Endodermal cell (in vitro differentiated cells): ENCODE measurements around the gene CDC16. TPM values are rescaled to one million over a fixed set of nuclear protein-coding genes. Genes with fewer than 3 reads are reported as not detected.

ENCODE experiments used
- DNase-seq: peaks from one replicate; pipeline ENCODE4 v3.0.0-alpha.2; 2017
- H3K27ac ChIP-seq: 2 replicates; pipeline ENCODE4 v1.5.1; 2013; ENCODE audit warnings: mild to moderate bottlenecking, low read depth, low read length, moderate library complexity
- H3K27me3 ChIP-seq: 2 replicates; pipeline ENCODE4 v1.6.1; 2013; ENCODE audit warnings: mild to moderate bottlenecking, low read length, moderate library complexity; ENCODE audit not compliant: insufficient read depth, control insufficient read depth, poor library complexity, severe bottlenecking
- H3K36me3 ChIP-seq: 2 replicates; pipeline ENCODE4 v1.7.0; 2013; ENCODE audit warnings: mild to moderate bottlenecking, low read length, moderate library complexity; ENCODE audit not compliant: control insufficient read depth, insufficient read depth
- H3K4me1 ChIP-seq: one replicate; pipeline ENCODE4 v1.7.0; 2013; ENCODE audit warnings: low read length; ENCODE audit not compliant: control insufficient read depth, insufficient read depth
- H3K4me3 ChIP-seq: 2 replicates; pipeline ENCODE4 v1.5.1; 2013; ENCODE audit warnings: mild to moderate bottlenecking, low read length, moderate library complexity
- H3K9ac ChIP-seq: 2 replicates; pipeline ENCODE4 v1.6.1; 2013; ENCODE audit warnings: mild to moderate bottlenecking, low read length, moderate library complexity; ENCODE audit not compliant: poor library complexity, severe bottlenecking; ENCODE audit errors: extremely low read depth
- H3K9me3 ChIP-seq: 2 replicates; pipeline ENCODE4 v1.6.1; 2013; ENCODE audit warnings: mild to moderate bottlenecking, low read length, moderate library complexity; ENCODE audit not compliant: control insufficient read depth
- H3K27ac Mint-ChIP-seq: 2 replicates; pipeline ENCODE4 v1.8.0; 2020; ENCODE audit warnings: mixed read lengths
- H3K27me3 Mint-ChIP-seq: 2 replicates; pipeline ENCODE4 v1.8.0; 2021; ENCODE audit warnings: mild to moderate bottlenecking, mixed read lengths; ENCODE audit not compliant: insufficient read depth
- H3K36me3 Mint-ChIP-seq: 2 replicates; pipeline ENCODE4 v1.8.0; 2020; ENCODE audit warnings: low read depth, mixed read lengths
- H3K4me1 Mint-ChIP-seq: 2 replicates; pipeline ENCODE4 v1.8.0; 2020; ENCODE audit warnings: mixed read lengths
- H3K4me3 Mint-ChIP-seq: 2 replicates; pipeline ENCODE4 v1.8.0; 2020; ENCODE audit warnings: mild to moderate bottlenecking, moderate library complexity, mixed read lengths
- H3K9me3 Mint-ChIP-seq: 2 replicates; pipeline ENCODE4 v1.8.0; 2020; ENCODE audit warnings: mild to moderate bottlenecking, mixed read lengths
- WGBS, 2 experiments: methylation state at CpG; one replicate each; pipeline versions ENCODE4 v1.1.5 to v1.1.7; 2013; ENCODE audit warnings: missing lambda C conversion rate in 2 of 2, mixed read lengths in 1 of 2; ENCODE audit not compliant: insufficient coverage in 1 of 2, insufficient read length in 1 of 2; 5-methylcytosine and 5-hydroxymethylcytosine counted together
- total RNA-seq, 2 donors: library from RNA; stranded (reverse); fragmentation: NEBNext Ultra II Directional in 1 of 2; extraction: Animal tissue kit (Norgen Biotek cat#: 25700) in 1 of 2; gene quantifications; 2 replicates in 1 of 2; 3 replicates in 1 of 2; pipeline ENCODE4 v1.2.1, GENCODE V29; 2021
- TF ChIP-seq, protein P1 (sequence below): fragments of 200-600 bp; sonication (generic); conservative IDR thresholded peaks from 2 replicates; pipeline ENCODE4 v1.5.0; 2021; ENCODE audit warnings: antibody characterized with exemption, mild to moderate bottlenecking

The CDC16 gene
- total RNA-seq, 2 donors from 2014 or later = 89.7 to 90.8 TPM

- Mint-ChIP-seq H3K4me3 (no peak overlapping the region), H3K36me3 (no peaks in the 10 kb centered on the region), H3K9me3 (peaks cover 27% of the 10 kb centered on the region), H3K27me3 (no peaks in the 10 kb centered on the region), H3K27ac (no peak overlapping the region), H3K4me1 (peaks cover 11% of the 10 kb centered on the region)
- DNase-seq = no peak
- Histone ChIP-seq H3K9me3 (peaks cover 16% of the 10 kb centered on the region), H3K9ac (no peak overlapping the region), H3K4me3 (no peak overlapping the region), H3K27me3 (no peaks in the 10 kb centered on the region), H3K36me3 (no peaks in the 10 kb centered on the region), H3K4me1 (no peaks in the 10 kb centered on the region), H3K27ac (no peak overlapping the region)
- 84 to 87% methylated on average over 29 to 38 of the region's 42 CpGs for WGBS, 2 experiments
- TF ChIP-seq, protein P1, sequence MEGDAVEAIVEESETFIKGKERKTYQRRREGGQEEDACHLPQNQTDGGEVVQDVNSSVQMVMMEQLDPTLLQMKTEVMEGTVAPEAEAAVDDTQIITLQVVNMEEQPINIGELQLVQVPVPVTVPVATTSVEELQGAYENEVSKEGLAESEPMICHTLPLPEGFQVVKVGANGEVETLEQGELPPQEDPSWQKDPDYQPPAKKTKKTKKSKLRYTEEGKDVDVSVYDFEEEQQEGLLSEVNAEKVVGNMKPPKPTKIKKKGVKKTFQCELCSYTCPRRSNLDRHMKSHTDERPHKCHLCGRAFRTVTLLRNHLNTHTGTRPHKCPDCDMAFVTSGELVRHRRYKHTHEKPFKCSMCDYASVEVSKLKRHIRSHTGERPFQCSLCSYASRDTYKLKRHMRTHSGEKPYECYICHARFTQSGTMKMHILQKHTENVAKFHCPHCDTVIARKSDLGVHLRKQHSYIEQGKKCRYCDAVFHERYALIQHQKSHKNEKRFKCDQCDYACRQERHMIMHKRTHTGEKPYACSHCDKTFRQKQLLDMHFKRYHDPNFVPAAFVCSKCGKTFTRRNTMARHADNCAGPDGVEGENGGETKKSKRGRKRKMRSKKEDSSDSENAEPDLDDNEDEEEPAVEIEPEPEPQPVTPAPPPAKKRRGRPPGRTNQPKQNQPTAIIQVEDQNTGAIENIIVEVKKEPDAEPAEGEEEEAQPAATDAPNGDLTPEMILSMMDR = no peak
Observed at GRCh38 chr13:114199954-114200353, 34.7 kb upstream of the CDC16 start.

- Histone ChIP-seq H3K4me1 (no peaks in the 10 kb centered on the region), H3K4me3 (no peak overlapping the region), H3K36me3 (no peaks in the 10 kb centered on the region), H3K9ac (no peak overlapping the region), H3K27ac (no peak overlapping the region), H3K27me3 (no peaks in the 10 kb centered on the region), H3K9me3 (peaks cover 16% of the 10 kb centered on the region)
- H3K27me3 Mint-ChIP-seq = no peaks in the 10 kb centered on the region
- no peak for DNase-seq
- peaks cover 27% of the 10 kb centered on the region for H3K9me3 Mint-ChIP-seq
- peaks cover 11% of the 10 kb centered on the region for H3K4me1 Mint-ChIP-seq
- H3K36me3 Mint-ChIP-seq = no peaks in the 10 kb centered on the region
- TF ChIP-seq, protein P1 = no peak
- H3K27ac Mint-ChIP-seq = no peak overlapping the region
- H3K4me3 Mint-ChIP-seq = no peak overlapping the region
- 73 to 84% methylated on average over 18 of the region's 18 CpGs for WGBS, 2 experiments
Observed at GRCh38 chr13:114200399-114200911, 34.2 kb upstream of the CDC16 start.

DNA sequence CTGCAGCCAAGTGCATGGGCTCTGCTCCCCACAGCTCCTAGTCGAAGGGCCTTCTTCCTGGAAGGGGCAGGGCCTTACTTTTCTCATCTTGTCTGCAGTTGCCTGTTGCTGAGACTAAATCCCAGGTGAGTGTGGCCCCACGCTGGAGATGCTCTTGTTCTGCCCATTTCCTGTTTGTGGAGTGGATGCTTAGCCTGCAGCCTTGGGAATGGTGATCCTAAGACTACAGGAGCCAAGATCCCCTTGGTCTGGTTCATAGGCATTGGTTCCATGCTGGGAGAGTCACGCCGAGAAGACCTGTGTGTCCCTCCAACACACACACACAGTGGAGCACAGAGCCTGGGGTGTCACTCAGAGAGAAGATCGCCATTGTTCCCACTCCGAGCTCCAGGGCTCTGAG is 32.1 kb upstream of the CDC16 start:
- Mint-ChIP-seq H3K27ac (no peak overlapping the region), H3K27me3 (no peaks in the 10 kb centered on the region)
- DNase-seq = no peak

More for the DNA sequence above, 32.1 kb upstream of the CDC16 start:
- H3K9me3 ChIP-seq = peaks cover 24% of the 10 kb centered on the region
- TF ChIP-seq, protein P1 = no peak
- H3K4me3 ChIP-seq = no peak overlapping the region
- peaks cover 37% of the 10 kb centered on the region for H3K9me3 Mint-ChIP-seq
- no peaks in the 10 kb centered on the region for H3K36me3 ChIP-seq
- H3K4me1 Mint-ChIP-seq = no peaks in the 10 kb centered on the region
- no peak overlapping the region for H3K27ac ChIP-seq
- no peaks in the 10 kb centered on the region for H3K27me3 ChIP-seq
- no peak overlapping the region for H3K9ac ChIP-seq
- no peaks in the 10 kb centered on the region for H3K4me1 ChIP-seq
- 83 to 92% methylated on average over 3 to 6 of the region's 6 CpGs for WGBS, 2 experiments
- no peak overlapping the region for H3K4me3 Mint-ChIP-seq
- H3K36me3 Mint-ChIP-seq = no peaks in the 10 kb centered on the region
